GM19351 (cell line): ENCODE results near the gene EHD4.

Source experiments
- ATAC-seq: cut with Tn5 transposase; IDR thresholded peaks from one replicate; pipeline ENCODE4 v1.9.1; 2021; ENCODE audit warnings: mild to moderate bottlenecking, moderate library complexity; ENCODE audit not compliant: unreplicated experiment

EHD4 gene

DNA sequence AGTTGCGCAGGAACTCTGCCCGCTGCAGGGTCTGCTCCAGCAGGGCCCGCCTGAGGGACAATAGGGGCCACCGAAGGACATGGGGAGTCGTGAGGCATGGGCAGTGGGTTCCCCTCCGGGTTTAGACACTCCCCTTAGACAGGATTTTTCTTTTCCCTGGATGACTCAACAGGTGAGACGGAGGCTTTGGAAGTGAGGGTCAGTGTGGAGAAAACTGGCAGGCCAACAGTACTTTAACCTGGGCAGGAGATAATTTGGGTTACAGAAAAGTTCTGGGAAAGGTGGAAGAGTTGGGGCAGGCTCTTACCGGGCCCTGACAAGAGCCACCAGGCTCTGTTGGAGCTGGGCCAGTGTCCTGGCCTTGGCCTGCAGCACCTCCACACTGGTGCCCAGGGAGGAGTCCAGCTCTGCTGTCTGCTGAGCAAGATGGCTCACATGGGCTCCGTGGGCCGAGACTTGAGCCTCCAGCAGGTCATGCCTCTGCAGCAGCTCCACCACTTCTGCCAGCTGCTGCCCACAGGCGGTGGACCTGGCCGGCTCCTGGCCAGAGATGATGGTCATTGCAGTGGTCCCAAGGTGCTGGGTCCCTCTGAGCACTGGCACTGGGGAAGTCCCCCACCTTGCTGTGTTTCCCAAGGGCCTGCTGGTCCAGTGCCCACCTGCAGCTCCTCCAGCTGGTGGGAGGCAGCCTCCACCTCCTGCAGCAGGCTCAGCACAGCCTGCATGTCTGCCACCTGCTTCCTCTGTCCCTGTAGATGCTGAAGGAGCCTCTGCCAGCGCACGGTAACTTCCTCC lies 89.5 kb downstream of the EHD4 start:
- no peak for ATAC-seq

DNA sequence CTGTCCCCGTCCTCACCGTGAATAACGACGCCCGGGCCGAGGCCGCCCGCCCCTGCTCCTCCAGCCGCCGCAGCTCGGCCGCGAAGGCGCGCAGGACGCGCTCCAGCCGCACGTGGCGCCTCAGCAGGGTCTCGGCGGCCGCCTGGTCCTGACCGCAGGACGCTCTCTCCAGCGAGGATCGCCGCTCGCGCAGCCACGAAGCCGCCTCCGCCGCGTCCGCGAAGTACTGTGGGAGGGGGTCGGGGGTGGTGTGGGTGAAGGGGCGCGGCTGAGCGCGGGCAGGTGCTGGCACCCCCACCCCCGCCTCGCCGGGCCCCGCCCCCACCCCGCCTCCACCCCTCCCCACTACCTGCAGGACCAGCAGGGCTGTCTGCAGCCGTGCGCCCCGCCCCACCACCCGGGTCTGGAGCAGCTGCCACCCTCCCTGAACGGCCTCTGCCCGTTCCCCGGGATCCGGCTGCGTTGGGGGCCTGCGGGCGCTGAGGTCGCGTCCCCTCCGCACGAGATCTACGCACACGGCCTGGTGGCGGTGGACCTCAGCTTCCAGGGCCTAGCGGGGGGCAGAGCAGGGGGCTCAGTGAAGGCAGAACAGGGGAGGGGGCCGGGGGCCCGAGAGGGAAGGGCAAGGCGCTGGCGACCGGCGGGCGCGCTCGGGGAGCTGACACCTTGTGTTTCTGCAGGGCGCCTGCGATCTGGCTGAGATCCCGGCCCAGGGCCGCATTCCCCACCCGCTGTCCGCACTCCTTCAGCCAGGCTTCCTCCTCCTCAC lies 90.3 kb downstream of the EHD4 start:
- no peak for ATAC-seq

GRCh38 chr15:41881550-41881919 lies 90.8 kb downstream of the EHD4 start:
- ATAC-seq, result no peak

GRCh38 chr15:41881086-41881485 lies 91.3 kb downstream of the EHD4 start:
- no peak for ATAC-seq

- no peak for ATAC-seq
Observed at GRCh38 chr15:41880156-41880877, 92.0 kb downstream of the EHD4 start.

- no peak for ATAC-seq
Observed at GRCh38 chr15:41879321-41879845, 93.0 kb downstream of the EHD4 start.

DNA sequence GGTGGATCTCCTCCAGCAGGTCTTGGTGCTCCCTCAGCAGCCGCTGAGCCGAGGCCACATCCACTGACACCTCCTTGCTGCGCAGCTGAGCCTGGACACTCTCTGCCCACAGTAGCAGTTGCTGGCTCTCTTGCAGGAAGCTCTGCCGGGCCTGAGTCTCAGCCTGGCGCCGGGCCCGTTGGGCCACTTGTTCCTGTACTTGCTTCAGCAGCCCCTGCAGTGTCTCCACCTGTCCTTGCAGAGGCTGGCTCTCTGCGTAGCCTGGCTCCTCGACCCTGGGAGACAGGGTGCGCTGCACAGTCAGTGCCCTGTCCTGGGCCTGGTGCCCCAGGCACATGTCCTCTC lies 94.0 kb downstream of the EHD4 start:
- ATAC-seq, result no peak

DNA sequence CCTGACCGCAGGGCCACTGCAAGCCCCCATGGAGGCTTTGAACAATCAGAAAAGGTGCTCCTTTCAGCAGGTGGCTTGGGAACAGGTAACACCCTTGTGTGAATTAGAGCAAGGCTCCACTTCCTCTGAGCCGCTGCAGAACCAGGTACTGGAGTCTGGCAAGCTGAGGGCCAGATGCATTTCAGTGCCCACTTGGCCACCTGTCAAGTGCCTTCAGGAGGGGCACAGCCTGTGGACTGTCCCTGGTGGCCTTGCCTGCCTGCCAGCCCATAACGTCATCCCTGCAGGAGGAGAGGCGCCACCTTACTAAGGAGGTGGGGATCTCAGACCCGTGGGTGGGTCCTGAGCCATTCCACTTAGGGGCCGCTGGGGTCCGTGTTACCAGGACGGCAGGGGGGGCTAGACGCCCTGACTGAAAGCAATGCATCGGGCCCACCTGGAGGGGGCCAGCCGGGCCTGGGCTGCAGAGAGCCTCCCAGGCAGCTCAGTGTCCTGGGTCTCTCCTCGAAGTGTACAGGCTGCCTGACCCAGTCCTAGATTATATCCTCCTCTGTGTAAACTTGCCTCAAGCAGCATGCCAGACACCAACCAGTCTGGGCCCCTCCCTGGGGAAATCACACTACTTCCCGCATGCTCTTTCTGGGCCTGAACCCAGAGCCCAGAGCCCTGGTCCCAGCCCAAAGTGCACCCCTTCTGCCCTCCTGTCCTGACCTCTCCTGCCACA lies 94.6 kb downstream of the EHD4 start:
- no peak for ATAC-seq

DNA sequence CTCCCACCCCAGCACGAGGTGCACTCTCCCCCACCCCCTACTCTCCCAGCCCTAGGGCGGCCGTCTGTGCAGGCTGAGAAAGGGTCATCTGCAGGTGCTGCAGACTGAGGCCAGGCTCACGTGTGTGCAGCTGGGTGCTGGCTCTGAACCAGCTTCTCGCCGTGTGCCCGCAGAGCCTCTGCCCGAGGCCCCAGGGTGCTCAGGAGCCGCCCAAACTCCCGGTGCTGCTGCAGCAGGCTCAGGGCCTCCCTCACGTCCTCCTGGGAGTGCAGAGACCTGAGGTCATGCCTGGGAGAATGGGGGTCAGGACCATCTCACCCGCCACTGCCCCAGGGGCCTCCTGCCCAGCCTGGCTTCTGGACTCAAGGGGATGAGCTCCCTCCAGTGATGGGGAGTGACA lies 95.7 kb downstream of the EHD4 start:
- ATAC-seq, result no peak

GRCh38 chr15:41876007-41876406 lies 96.3 kb downstream of the EHD4 start:
- ATAC-seq, result no peak

DNA sequence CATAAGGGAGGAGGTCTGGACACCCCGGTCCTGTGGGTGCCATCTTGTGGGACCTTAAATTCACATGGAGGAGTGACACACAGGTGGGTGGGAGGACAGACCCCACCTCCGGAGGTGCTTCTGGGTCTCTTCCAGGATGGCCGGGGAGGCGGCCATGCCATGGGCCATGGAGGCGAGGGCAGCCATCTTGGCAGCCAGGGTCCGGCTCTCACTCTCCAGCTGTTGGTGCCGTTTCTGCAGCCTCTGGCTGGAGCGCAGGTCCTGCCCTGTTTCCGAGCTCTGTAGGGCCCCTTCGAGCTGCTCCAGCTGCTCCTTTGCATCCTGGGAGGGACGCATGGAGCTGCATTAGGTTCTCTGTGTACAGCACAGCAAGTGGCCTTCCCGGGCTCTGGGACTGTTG lies 97.6 kb downstream of the EHD4 start:
- ATAC-seq, result no peak

DNA sequence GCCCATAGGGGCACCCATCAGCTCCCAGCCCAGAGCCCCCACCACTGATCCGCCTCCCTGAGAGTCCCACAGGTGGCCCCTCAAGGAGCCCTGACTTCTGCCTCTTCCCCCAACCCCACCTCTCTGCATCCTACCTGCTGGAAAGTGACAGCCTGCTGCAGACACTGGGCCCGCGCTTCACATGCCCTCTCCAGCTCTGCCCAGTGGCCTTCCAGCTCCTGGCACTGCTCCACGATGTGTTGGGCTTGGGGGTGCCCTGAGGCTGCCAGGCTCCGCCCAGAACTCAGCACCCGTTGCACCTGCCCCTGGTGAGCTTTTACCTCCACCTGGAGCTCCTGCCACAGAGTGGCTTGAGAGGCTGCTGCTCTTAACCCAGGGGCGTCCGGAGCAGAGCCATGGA lies 98.6 kb downstream of the EHD4 start:
- no peak for ATAC-seq

DNA sequence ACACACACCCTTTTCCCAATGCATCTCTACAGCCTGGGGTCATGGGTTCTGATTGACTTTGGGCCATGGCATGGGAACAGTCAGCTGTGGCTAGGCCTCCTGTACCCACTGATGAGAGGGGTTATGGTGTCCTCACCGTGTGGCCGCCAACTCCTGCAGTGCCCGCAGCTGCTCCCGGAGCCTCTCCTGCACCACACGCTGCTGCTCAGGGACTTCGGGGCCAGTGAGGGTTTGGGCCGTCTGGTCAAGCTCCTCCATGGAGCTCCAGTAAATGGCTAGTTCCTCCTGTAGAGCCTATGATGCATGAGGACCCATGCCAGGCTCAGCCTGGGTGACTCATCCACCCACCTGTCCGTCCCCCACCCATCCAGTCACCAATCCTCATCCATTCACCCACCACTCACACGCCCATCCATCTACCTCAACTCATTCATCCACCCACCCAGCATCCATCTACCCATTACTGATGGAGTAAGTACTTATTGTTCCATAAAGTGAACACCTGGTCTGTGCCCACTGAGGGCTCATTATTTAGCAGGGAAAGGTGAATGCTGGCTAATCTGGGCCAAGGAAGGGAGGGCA lies 100.1 kb downstream of the EHD4 start:
- no peak for ATAC-seq

- no peak for ATAC-seq
Observed at GRCh38 chr15:41871175-41871905, 101.0 kb downstream of the EHD4 start.

- ATAC-seq, result no peak
Observed at GRCh38 chr15:41870689-41871081, 101.7 kb downstream of the EHD4 start.

DNA sequence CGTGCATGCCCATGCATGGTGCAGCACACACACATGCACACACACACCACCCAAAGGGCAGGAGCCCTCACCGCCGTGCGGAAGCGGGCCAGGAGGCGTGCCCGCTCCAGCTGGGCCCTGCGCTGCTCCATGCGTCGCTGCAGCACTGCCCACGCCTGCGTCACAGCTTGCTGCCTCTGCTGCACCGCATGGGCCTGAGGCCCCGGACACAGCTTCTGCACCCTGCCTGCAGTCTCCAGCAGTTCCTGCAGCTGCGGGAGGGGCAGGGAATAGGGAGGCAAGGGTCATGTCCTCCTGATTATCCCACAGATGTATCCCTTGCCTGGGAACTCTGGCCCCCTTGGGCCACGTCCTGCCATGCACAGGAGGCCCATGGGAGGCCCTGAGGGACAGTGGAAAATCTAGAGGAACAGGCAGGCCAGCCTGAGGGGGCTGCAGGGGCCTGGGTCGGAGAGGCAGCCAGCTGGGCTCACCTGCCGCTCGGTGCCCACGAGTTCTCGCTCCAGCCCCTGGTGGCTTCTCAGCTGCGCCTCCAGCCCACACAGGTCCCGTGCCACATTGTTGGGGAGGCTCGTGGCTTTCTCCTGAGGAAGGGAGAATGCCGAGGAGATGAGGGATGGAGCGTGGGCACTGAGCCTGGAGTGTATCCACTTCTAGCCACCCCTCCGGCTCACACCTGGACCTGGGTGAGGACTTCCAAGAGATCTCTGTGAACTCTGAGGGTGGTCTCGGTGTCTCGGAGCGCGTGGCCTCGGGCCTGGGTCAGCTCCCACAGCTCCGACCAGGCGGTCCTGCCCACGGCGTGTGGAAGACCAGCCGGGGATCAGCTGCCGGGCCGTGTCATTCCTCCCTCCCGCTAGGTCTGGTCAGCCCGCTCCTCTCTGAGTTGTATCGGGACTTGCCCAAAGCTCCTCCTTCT lies 102.3 kb downstream of the EHD4 start:
- no peak for ATAC-seq

DNA sequence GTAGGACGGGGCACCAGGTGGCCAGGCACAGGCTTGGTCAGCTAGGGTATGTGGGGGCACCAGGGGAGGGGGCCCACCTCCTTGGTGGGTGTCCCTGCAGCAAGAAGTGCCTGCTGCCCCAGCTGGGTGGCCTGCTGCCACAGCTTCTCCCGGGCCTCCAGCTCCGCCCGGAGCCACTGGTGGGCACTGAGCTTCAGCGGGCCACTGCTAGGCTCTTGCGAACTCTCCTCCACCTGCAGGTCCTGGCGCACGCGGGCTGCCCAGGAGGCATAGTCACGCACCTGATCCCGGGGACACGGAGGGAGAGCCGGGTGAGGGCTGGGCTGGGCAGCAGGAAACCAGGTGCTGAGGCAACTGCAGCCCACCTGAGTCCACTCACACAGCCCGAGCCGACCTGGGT lies 104.0 kb downstream of the EHD4 start:
- ATAC-seq, result no peak

GRCh38 chr15:41866872-41867579 lies 105.3 kb downstream of the EHD4 start:
- no peak for ATAC-seq
